Coronary artery (tissue), 2 donors: ENCODE results near the gene DHRS4L2.

ENCODE experiments used
- DNase-seq: peaks from one replicate; pipeline ENCODE4 v3.0.0-alpha.2; 2017; ENCODE audit warnings: low spot score
- H3K27ac ChIP-seq, 2 donors: fragments of 200-600 bp; sonication (generic); one replicate each; pipeline ENCODE4 v1.5.1; 2016 to 2019
- H3K4me3 ChIP-seq: fragments of 200-600 bp; sonication (generic); 2 replicates; pipeline ENCODE4 v1.5.1; 2016; ENCODE audit warnings: mild to moderate bottlenecking, moderate library complexity
- CTCF ChIP-seq: fragments of 200-600 bp; sonication (generic); IDR thresholded peaks from one replicate; pipeline ENCODE4 v1.5.1; 2019; ENCODE audit warnings: antibody characterized with exemption

DHRS4L2 gene

GRCh38 chr14:24051176-24051788, 62.6 kb downstream of the DHRS4L2 start:
- no peak for TF ChIP-seq CTCF
- H3K27ac ChIP-seq = peak overlapping the region in 1 of 2 donors; percentile 23
- H3K4me3 ChIP-seq = peak overlapping the region; percentile 77
- peak; percentile 58 for DNase-seq

GRCh38 chr14:24051789-24052655, 63.3 kb downstream of the DHRS4L2 start, which contains the start of gene CARMIL3:
CARMIL3 (plus strand) TSS chr14:24052009; CDS start chr14:24052154, 145 bp downstream.
- peak within 1 kb of the TSS in 1 of 2 donors; percentile 23 for H3K27ac ChIP-seq
- no peak for TF ChIP-seq CTCF
- DNase-seq = peak; percentile 75
- H3K4me3 ChIP-seq = peak within 1 kb of the TSS; percentile 77

- peak overlapping the region; percentile 77 for H3K4me3 ChIP-seq
- no peak overlapping the region for H3K27ac ChIP-seq
- no peak for DNase-seq
- TF ChIP-seq CTCF = no peak
Observed at GRCh38 chr14:24052656-24053547, 64.2 kb downstream of the DHRS4L2 start.

- H3K27ac ChIP-seq = no peak overlapping the region
- H3K4me3 ChIP-seq = no peak overlapping the region
- TF ChIP-seq CTCF = no peak
- DNase-seq = no peak
Observed at GRCh38 chr14:24053548-24054323, 65.0 kb downstream of the DHRS4L2 start.

- Histone ChIP-seq H3K27ac (no peak overlapping the region), H3K4me3 (no peak overlapping the region)
- TF ChIP-seq CTCF = no peak
- no peak for DNase-seq
Observed at GRCh38 chr14:24054324-24054641, 65.6 kb downstream of the DHRS4L2 start.

- Histone ChIP-seq H3K4me3 (no peak overlapping the region), H3K27ac (no peak overlapping the region)
- no peak for DNase-seq
- no peak for TF ChIP-seq CTCF
Observed at GRCh38 chr14:24054646-24055045, 65.9 kb downstream of the DHRS4L2 start.
